VCaP (cell line): ENCODE measurements around the gene SSBP4.

Experiments used
- H3K27ac ChIP-seq: fragments of 450-650 bp; 2 replicates; pipeline ENCODE4 v1.5.1; 2017
- TF ChIP-seq, protein P1 (sequence below): fragments of 450-650 bp; conservative IDR thresholded peaks from 2 replicates; pipeline ENCODE4 v1.5.1; 2017; ENCODE audit warnings: mild to moderate bottlenecking, moderate library complexity

Gene SSBP4

DNA sequence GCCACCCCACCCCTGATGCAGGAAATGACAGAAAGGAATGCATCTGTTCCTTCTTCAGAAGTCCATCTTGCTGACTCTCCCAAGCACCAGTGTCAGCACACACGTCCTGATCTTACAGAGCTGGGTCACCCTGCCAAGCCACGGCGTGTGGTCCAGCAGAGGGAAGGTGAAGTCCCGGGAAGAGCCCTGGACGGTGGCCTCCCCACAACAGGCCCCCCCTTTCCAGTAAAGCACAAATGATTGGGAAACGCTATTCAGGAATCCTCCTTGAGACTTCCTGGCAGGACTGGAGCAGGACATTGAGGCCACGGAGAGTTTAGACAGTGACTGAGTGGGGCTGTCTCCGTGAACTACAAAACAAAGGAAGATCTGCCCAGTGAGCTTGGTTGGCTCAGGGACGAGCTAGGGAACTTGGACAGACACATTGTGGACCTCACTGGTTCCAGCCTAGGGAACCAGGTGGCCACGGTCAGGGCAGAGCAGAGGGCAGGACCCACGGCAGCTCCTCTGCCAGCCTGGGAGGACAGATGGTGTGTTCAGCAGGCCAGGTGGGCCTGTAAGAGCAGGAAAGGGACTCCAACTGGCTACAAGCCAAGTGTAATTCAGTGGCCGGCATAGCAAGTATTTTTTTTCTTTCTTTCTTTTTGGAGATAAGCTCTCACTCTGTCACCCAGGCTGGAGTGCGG, 61.0 kb downstream of the SSBP4 start:
- H3K27ac ChIP-seq, result no peak overlapping the region
- TF ChIP-seq, protein P1, sequence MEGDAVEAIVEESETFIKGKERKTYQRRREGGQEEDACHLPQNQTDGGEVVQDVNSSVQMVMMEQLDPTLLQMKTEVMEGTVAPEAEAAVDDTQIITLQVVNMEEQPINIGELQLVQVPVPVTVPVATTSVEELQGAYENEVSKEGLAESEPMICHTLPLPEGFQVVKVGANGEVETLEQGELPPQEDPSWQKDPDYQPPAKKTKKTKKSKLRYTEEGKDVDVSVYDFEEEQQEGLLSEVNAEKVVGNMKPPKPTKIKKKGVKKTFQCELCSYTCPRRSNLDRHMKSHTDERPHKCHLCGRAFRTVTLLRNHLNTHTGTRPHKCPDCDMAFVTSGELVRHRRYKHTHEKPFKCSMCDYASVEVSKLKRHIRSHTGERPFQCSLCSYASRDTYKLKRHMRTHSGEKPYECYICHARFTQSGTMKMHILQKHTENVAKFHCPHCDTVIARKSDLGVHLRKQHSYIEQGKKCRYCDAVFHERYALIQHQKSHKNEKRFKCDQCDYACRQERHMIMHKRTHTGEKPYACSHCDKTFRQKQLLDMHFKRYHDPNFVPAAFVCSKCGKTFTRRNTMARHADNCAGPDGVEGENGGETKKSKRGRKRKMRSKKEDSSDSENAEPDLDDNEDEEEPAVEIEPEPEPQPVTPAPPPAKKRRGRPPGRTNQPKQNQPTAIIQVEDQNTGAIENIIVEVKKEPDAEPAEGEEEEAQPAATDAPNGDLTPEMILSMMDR, result no peak

DNA sequence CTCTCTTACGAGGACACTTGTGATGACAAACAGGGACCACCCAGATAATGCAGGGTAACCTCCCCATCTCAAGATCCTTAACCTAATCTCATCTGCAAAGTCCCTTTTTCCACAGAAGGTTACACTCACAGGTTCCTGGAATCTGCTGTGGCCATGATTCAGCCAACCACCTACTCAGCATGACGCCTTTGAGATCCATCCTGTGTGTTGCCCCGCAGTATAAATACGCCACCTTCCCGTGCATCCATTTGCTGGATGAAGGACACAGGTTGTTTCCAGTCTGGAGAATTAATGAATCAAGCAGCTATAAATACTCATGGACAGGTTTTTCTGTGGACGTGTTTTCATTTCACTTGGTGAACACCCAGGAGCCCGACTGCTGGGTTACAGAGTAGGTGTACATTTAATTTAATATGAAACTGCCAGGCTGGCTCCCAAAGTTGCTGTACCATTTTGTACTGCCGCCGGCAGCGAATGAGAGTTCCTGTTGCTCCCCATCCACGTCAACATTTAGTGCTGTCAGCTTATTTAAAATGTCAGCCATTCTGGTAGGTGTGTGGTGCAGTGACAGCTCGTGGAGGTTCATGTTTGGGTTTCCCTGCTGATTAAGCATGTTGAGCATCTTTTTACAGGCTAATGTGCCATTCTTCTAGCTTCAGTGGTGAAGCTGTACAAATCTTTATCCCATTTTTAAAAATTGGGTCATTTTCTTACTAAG, 62.5 kb downstream of the SSBP4 start:
- TF ChIP-seq, protein P1, result no peak
- no peak overlapping the region for H3K27ac ChIP-seq

DNA sequence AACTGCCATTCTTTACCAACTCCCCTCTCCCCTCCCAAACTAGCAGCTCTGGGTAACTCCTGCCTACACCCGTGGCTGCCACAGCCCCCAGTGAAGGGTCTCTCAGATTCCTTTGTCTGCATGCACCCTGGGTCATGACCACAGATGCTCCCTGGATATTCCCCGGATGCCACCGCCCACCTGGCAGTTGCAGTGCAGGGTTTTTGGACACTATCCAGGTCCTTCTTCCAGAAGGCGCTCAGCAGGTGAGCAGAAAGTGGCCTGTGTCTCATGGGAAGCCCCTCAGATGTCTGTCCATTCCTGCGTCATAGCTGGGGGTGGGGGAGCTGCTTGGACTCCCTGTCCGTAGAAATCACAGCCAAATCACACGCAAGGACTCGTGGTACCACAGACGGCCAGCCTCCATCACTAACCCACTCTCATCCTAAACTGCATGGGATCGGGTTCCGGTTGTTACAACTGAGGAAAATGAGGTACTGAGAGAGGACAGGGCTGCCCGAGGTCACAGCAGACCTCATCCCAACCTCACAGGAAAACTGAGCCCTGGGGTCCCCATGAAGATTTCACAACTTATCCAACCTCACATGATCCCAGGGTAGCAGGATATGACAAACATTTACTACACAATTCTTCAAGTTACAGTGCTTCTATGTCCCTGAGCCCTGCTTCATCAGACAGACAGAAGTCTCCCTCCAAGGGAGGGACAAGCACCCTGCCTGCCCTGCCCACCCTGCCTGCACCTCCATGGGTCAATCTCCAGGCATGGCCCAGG, 64.1 kb downstream of the SSBP4 start:
- TF ChIP-seq, protein P1, result no peak
- peak overlapping the region; percentile 37; the same call in 1 of the 2 replicates for H3K27ac ChIP-seq
